AG04450 (cell line): ENCODE measurements around the gene PEDS1. TPM values are rescaled to one million over a fixed set of nuclear protein-coding genes. Genes with fewer than 3 reads are reported as not detected.
"Not testable (repeated sequence)": the region's sequence is repeated elsewhere in the genome, so short reads cannot be mapped to it uniquely, and the experiment has no call there.

Experiments
- CTCF ChIA-PET: fragments of 300-600, 350-600 bp; formaldehyde crosslinking; extraction: SDS; loops from one replicate; lab custom pipeline; 2022; ENCODE audit warnings: antibody characterized with exemption, inconsistent platforms; lab: Charles Lee
- POLR2A ChIA-PET: fragments of 350-600 bp; formaldehyde crosslinking; extraction: SDS; loops from one replicate; lab custom pipeline; 2021; ENCODE audit warnings: antibody characterized with exemption, inconsistent platforms; lab: Yijun Ruan, JAX
- DNase-seq: peaks from one replicate; pipeline ENCODE4 v3.0.0-alpha.2; 2011; ENCODE audit warnings: low read depth, low spot score
- H3K27ac ChIP-seq: one replicate; pipeline ENCODE4 v1.5.1; 2012; ENCODE audit warnings: low read depth, low read length, control low read depth
- H3K27me3 ChIP-seq: one replicate; pipeline ENCODE4 v1.6.0; 2012; ENCODE audit warnings: low read length; ENCODE audit not compliant: control insufficient read depth, insufficient read depth
- H3K4me3 ChIP-seq: 2 replicates; pipeline ENCODE4 v1.5.1; 2011; ENCODE audit warnings: mild to moderate bottlenecking, low read depth, low read length, control low read depth
- H3K9me3 ChIP-seq: 2 replicates; pipeline ENCODE4 v1.5.1; 2012; ENCODE audit warnings: low read length; ENCODE audit not compliant: control insufficient read depth, insufficient read depth
- CTCF ChIP-seq: IDR thresholded peaks from 2 replicates; pipeline ENCODE4 v1.5.1; 2011; ENCODE audit warnings: low read depth, low read length, control low read depth, inconsistent platforms
- polyA plus RNA-seq: library from polyadenylated mRNA; depleted of rRNA; stranded (reverse); fragments of >200 nt; gene quantifications from 2 replicates; pipeline ENCODE4 v1.2.3, GENCODE V29; 2011

Gene PEDS1
- polyA plus RNA-seq, 1 experiment, result 24.7 TPM

DNA sequence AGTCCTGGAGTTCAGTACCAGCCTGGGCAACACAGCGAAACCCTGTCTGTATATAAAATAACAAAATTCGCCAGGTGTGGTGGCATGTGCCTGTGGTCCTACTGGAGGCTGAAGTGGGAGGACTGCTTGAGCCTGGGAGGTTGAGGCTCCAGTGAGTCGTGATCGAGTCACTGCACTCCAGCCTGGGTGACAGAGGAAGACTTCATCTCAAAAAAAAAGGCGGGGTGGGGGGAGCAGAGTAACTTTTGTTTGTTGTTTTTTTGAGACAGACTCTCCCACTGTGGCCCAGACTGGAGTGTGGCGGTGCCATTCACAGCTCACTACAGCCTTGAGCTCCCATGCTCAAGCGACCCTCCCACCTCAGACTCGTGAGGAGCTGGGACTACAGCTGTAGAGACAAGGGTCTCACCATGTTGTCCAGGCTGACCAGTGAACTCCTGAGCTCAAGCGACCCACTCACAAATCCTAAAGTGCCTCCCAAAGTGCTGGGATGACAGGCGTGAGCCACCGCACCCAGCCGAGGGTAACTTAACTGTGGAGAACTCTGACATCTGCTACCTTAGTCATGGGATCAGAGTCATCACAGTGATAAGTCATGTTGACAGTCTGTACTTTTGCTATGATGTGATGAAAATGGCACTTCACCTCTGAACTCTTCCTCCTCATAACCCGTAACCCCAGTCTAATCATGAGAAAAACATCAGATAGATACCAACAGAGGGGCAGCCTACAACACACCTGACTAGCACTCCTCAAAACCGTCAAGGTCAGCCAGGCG, 16.5 kb downstream of the PEDS1 start:
- TF ChIP-seq CTCF, result no peak
- CTCF ChIA-PET, result no interaction called here
- POLR2A ChIA-PET, result no interaction called here
- Histone ChIP-seq H3K27me3 (no peaks in the 10 kb centered on the region), H3K27ac (peak overlapping the region; percentile 21), H3K4me3 (no peak overlapping the region), H3K9me3 (no peaks in the 10 kb centered on the region; the same call in 1 of the 2 replicates)
- DNase-seq, result no peak

DNA sequence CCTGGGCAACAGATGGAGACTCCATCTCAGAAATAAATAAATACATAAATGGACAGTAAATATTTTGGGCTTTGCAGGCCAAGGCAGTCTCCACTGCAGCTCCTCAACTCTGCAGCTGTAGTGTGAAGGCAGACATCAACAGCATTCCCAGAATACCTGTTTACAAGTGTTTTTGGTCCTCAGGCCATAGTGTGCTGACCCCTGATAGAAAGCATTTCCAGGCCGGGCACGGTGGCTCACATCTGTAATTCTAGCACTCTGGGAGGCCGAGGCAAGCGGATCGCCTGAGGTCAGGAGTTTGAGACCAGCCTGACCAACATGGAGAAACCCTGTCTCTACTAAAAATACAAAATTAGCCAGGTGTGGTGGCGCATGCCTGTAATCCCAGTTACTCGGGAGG, 18.4 kb downstream of the PEDS1 start:
- CTCF ChIA-PET, H3K27me3 ChIP-seq, H3K4me3 ChIP-seq, DNase-seq, H3K9me3 ChIP-seq, POLR2A ChIA-PET, H3K27ac ChIP-seq: not testable (repeated sequence)

- no peak for DNase-seq
- Histone ChIP-seq H3K4me3 (no peak overlapping the region), H3K27me3 (no peaks in the 10 kb centered on the region), H3K9me3 (no peaks in the 10 kb centered on the region; the same call in 1 of the 2 replicates), H3K27ac (no peak overlapping the region)
- TF ChIP-seq CTCF, result no peak; the same call in none of the 2 replicates
- POLR2A ChIA-PET, result interaction anchor here (1.1 kb wide), 1 partner anchor 39 kb away, joined by 3 read pairs; no protein-coding TSS in a partner anchor
- CTCF ChIA-PET, result interaction anchor here (0.5 to 1.2 kb wide), 2 partner anchors 34 to 45 kb away, joined by 3 to 4 read pairs; no protein-coding TSS in a partner anchor
Measured at GRCh38 chr20:50133474-50134217, 19.9 kb downstream of the PEDS1 start.

GRCh38 chr20:50133041-50133440, 20.5 kb downstream of the PEDS1 start:
- CTCF ChIA-PET, result no interaction called here
- no peaks in the 10 kb centered on the region for H3K9me3 ChIP-seq
- H3K27ac ChIP-seq, result no peak overlapping the region
- DNase-seq, result no peak
- POLR2A ChIA-PET, result no interaction called here
- no peak for TF ChIP-seq CTCF
- no peak overlapping the region for H3K4me3 ChIP-seq
- H3K27me3 ChIP-seq, result no peaks in the 10 kb centered on the region

DNA sequence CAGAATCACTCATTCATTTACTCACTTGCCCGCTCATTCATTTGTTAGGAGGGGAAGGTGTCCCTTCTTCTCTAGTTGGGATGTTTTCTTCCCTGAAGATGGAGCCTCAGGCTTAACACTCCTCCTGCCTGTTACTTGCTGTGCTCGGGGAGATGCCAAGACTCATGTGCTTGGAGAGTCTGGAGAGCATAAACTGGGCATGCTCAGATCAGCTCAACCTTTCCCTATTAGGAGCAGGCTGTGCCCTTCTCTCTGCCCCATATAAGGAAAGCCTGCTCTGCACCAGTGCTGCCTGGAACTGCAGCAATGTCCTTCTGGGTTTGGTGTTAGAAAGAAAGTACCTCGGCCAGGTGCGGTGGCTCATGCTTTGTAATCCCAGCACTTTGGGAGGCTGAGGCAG, 22.5 kb downstream of the PEDS1 start:
- TF ChIP-seq CTCF, result no peak
- Histone ChIP-seq H3K27me3 (no peaks in the 10 kb centered on the region), H3K4me3 (no peak overlapping the region), H3K9me3 (no peaks in the 10 kb centered on the region), H3K27ac (peak overlapping the region; percentile 68)
- CTCF ChIA-PET, result interaction anchor here (1.0 to 2.1 kb wide), 2 partner anchors 38 to 166 kb away, joined by 4 to 8 read pairs; no protein-coding TSS in a partner anchor
- DNase-seq, result no peak
- POLR2A ChIA-PET, result interaction anchor here (1.5 kb wide), 1 partner anchor 22 kb away, joined by 5 read pairs; the partner anchor contains the start of gene PEDS1
